Suprapubic skin (tissue), 3 donors: ENCODE results near the gene PHEX.

Experiments used
- POLR2AphosphoS5 ChIP-seq, 3 donors: sonication (generic); formaldehyde crosslinking; IDR thresholded peaks; one replicate each; pipeline ENCODE4 v1.6.1; 2017; ENCODE audit warnings: antibody characterized with exemption in 3 of 3
- TF ChIP-seq, protein P1 (sequence below), 2 donors: fragments of 200-600 bp in 1 of 2; fragments of 450-650 bp in 1 of 2; sonication (generic) in 1 of 2; IDR thresholded peaks; one replicate each; pipeline ENCODE4 v1.5.1; 2016 to 2019; ENCODE audit warnings: antibody characterized with exemption in 2 of 2, mild to moderate bottlenecking in 1 of 2, moderate library complexity in 1 of 2

DNA sequence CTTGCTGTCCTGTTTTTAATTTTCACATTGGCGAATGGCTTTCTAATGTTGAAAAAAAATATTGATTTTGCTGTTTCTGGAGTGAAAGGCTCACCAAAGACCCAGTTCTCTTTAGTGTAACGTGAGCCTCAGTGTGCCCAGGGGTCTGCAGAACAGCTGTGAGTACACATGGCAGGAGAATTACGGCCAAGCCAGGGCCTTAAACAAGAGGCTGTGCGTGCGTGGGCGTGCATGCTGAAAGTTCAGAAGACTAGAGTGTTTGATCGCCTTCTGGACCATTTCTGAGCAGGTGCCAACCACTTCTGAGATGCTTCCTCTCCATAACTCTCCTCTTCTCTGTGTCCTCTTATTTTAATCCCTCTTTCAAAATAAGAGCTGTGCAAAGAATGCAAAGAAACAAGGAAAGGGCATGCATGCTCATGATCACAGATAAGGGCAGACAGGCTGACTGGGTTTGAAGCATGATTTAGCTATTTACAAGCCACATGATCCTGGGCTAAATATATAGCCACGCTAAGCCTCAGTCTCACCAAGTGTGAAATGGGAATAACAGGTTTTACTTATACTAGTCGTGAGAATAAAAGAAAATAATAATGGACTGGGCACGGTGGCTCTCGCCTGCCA lies 9.9 kb downstream of the PHEX start:
- TF ChIP-seq, protein P1, sequence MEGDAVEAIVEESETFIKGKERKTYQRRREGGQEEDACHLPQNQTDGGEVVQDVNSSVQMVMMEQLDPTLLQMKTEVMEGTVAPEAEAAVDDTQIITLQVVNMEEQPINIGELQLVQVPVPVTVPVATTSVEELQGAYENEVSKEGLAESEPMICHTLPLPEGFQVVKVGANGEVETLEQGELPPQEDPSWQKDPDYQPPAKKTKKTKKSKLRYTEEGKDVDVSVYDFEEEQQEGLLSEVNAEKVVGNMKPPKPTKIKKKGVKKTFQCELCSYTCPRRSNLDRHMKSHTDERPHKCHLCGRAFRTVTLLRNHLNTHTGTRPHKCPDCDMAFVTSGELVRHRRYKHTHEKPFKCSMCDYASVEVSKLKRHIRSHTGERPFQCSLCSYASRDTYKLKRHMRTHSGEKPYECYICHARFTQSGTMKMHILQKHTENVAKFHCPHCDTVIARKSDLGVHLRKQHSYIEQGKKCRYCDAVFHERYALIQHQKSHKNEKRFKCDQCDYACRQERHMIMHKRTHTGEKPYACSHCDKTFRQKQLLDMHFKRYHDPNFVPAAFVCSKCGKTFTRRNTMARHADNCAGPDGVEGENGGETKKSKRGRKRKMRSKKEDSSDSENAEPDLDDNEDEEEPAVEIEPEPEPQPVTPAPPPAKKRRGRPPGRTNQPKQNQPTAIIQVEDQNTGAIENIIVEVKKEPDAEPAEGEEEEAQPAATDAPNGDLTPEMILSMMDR (IDR thresholded peaks at IDR 0.05): no peak
- TF ChIP-seq POLR2AphosphoS5 (IDR thresholded peaks at IDR 0.05): no peak
